ENCODE results near the gene TLE2. TPM values are rescaled to one million over a fixed set of nuclear protein-coding genes. Genes with fewer than 3 reads are reported as not detected.

TLE2 gene
- total and polyA plus RNA-seq, 9 of the 15 experiments (the other 6 are each of a cell fraction or from before 2014, with no cell fraction given), result 0.35 to 13.1 (median 6.2) TPM

GRCh38 chr19:3006075-3006767 lies 22.9 kb downstream of the TLE2 start:
- in situ Hi-C loops (cut with MboI) (no loop called here), intact Hi-C loops (cut with micrococcal nuclease) (no loop called here)
- Histone ChIP-seq H4K20me1 (replicated peaks; ENCODE audit: control insufficient read depth, insufficient read depth, low read length) (no peaks in the 10 kb centered on the region), H3K4me3 (no peak overlapping the region), H3K9ac (ENCODE audit: insufficient read depth in 1 of 2, low read depth in 2 of 2, low read length in 2 of 2) (0 out of 4 replicates have a peak overlapping the region, but pooled peaks of 1 of the 2 experiments have one; percentile 40), H3K79me2 (ENCODE audit: control insufficient read depth, insufficient read depth, low read length) (no peaks in the 10 kb centered on the region), H2AFZ (ENCODE audit: low read depth, low read length) (no peak overlapping the region), H3K4me1 (replicated peaks in 1 of 2; ENCODE audit: control insufficient read depth in 2 of 2, insufficient read depth in 2 of 2, low read length in 2 of 2) (peaks cover 0 to 27% of the 10 kb centered on the region in 2 experiments; a peak in 2 of 5 replicates), H3K4me2 (ENCODE audit: insufficient read depth, low read length) (no peak overlapping the region), H3K9me1 (ENCODE audit: control insufficient read depth, insufficient read depth, low read length) (no peaks in the 10 kb centered on the region), H3K36me3 (ENCODE audit: control insufficient read depth, insufficient read depth, low read length) (no peaks in the 10 kb centered on the region), H3K9me3 (replicated peaks; ENCODE audit: control insufficient read depth, insufficient read depth, low read depth, low read length) (no peaks in the 10 kb centered on the region), H3K27ac (ENCODE audit: extremely low read depth, low read depth, low read length) (no peak overlapping the region), H3K27me3 (ENCODE audit: control insufficient read depth in 2 of 2, insufficient read depth in 2 of 2, low read length in 2 of 2) (no peaks in the 10 kb centered on the region; a peak in 1 of 5 replicates)
- BruUV-seq (replicated peaks), result no TSS peak
- DNase-seq (ENCODE audit: extremely low read depth in 1 of 4, low spot score in 3 of 4), result peak; percentile 80 to 98 (median 94)
- peak; percentile 100 for ATAC-seq
- 40% methylated on average over 15 of the region's 37 CpGs for WGBS (ENCODE audit: insufficient coverage, low coverage, missing lambda C conversion rate)
- ChIA-PET POLR2A (interaction anchor here (0.6 to 1.5 kb wide), 6 partner anchors 17 to 47 kb away, joined by 3 to 5 read pairs (median 4); no protein-coding TSS in a partner anchor), CTCF (ENCODE audit: low intra/inter-chr PET ratio) (no interaction called here)
- FAIRE-seq, result peak; percentile 92
- peak; percentile 58; the same call in 1 of the 2 replicates for TF ChIP-seq SP1 (CRISPR knock-in tag; IDR thresholded peaks at IDR 0.05)
- no peak for TF ChIP-seq ZNF785 (CRISPR knock-in tag; IDR thresholded peaks at IDR 0.05)
- TF ChIP-seq MTA2 (IDR thresholded peaks at IDR 0.05; ENCODE audit: low read depth), result no peak
- TF ChIP-seq ZBTB33 (CRISPR knock-in tag; IDR thresholded peaks at IDR 0.05), result 0 out of 2 replicates have a peak, but pooled peaks have one; percentile 28
- no peak for TF ChIP-seq MTF1 (CRISPR knock-in tag; IDR thresholded peaks at IDR 0.05; ENCODE audit: borderline replicate concordance)
- peak; percentile 69; the same call in 1 of the 2 replicates for TF ChIP-seq HNRNPL (IDR thresholded peaks at IDR 0.05; ENCODE audit: low read depth, low read length)
- no peak for TF ChIP-seq FUS (optimal IDR thresholded peaks at IDR 0.05; ENCODE audit: low read depth, low read length)
- TF ChIP-seq TFAP4 (CRISPR knock-in tag; IDR thresholded peaks at IDR 0.05; ENCODE audit: borderline replicate concordance), result peak; percentile 21; the same call in 1 of the 2 replicates
- 0 out of 2 replicates have a peak, but pooled peaks have one; percentile 26 for TF ChIP-seq RBFOX2 (IDR thresholded peaks at IDR 0.05; ENCODE audit: low read depth, low read length)
